IPS DF 4.7 (cell line): ENCODE results near the gene PLEKHJ1.
"Not testable (repeated sequence)": the region's sequence is repeated elsewhere in the genome, so short reads cannot be mapped to it uniquely, and the experiment has no call there.

Experiments used
- DNase-seq: peaks from one replicate; pipeline ENCODE4 v3.0.0-alpha.2; 2013; ENCODE audit warnings: low spot score; ENCODE audit errors: extremely low read depth

Gene PLEKHJ1

GRCh38 chr19:2236314-2237050 is at the start of gene PLEKHJ1, which contains the start of gene SF3A2:
Gene PLEKHJ1, minus strand, starts transcription at chr19:2236329. Its CDS starts 81 bp downstream, at chr19:2236248.
Gene SF3A2, plus strand, starts transcription at chr19:2236824. Its CDS starts 6,595 bp downstream, at chr19:2243419.
- peak; percentile 86 for DNase-seq

GRCh38 chr19:2283835-2284507 is 47.8 kb upstream of the PLEKHJ1 start:
- no peak for DNase-seq

- no peak for DNase-seq
These were observed 46.7 kb upstream of the PLEKHJ1 start for GRCh38 chr19:2282862-2283237.

- no peak for DNase-seq
These were observed 46.1 kb upstream of the PLEKHJ1 start, which contains the start of gene PEAK3 for GRCh38 chr19:2282062-2282861. Gene PEAK3, minus strand, starts transcription at chr19:2282175. Its CDS starts 1,244 bp downstream, at chr19:2280931.

GRCh38 chr19:2281265-2282061 is 45.3 kb upstream of the PLEKHJ1 start:
- not testable (repeated sequence) for DNase-seq

- no peak for DNase-seq
These were observed 44.6 kb upstream of the PLEKHJ1 start for GRCh38 chr19:2280633-2281264.

GRCh38 chr19:2278459-2279158 is 42.5 kb upstream of the PLEKHJ1 start:
- DNase-seq, result no peak

- no peak for DNase-seq
These were observed 41.0 kb upstream of the PLEKHJ1 start for GRCh38 chr19:2277138-2277537.

GRCh38 chr19:2276429-2276986 is 40.4 kb upstream of the PLEKHJ1 start:
- no peak for DNase-seq

GRCh38 chr19:2275588-2276428 is 39.7 kb upstream of the PLEKHJ1 start:
- no peak for DNase-seq

GRCh38 chr19:2274931-2275535 is 38.9 kb upstream of the PLEKHJ1 start:
- no peak for DNase-seq

- DNase-seq, result no peak
These were observed 38.1 kb upstream of the PLEKHJ1 start for GRCh38 chr19:2274185-2274711.

GRCh38 chr19:2273356-2274184 is 37.4 kb upstream of the PLEKHJ1 start:
- no peak for DNase-seq

- no peak for DNase-seq
These were observed 35.3 kb upstream of the PLEKHJ1 start for GRCh38 chr19:2271234-2272103.

- no peak for DNase-seq
These were observed 34.5 kb upstream of the PLEKHJ1 start for GRCh38 chr19:2270423-2271233.

GRCh38 chr19:2270157-2270422 is 34.0 kb upstream of the PLEKHJ1 start:
- no peak for DNase-seq
